ENCODE data around the gene WNT6. TPM values are rescaled to one million over a fixed set of nuclear protein-coding genes. Genes with fewer than 3 reads are reported as not detected.

The WNT6 gene
- total RNA-seq, 1 experiment from 2014 or later = 1.4 TPM

DNA sequence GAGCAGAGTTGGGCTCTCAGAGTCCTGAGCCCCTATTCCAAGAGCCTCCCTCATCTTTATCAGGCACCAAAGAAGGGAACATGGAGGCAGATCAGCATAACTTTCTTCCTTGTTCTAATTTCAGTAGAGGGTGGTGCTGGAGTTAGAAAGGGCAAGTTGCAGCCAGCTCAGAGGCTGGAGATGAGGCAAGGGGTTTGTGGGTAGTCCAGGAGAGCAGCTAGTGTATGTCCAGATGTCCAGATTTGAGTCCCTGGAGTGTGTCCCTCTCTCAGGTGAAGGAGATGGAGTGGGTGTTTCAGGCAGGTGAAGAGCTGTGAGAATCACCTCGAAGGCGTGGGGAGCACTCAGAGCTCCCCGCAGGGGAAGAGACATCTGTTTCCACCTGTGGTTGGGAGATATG, 27.5 kb upstream of the WNT6 start:
- Histone ChIP-seq H3K79me2 (ENCODE audit: insufficient read depth, low read length) (no peaks in the 10 kb centered on the region), H3K4me1 (ENCODE audit: control insufficient read depth in 1 of 2, insufficient read depth in 2 of 2, low read length in 2 of 2) (peaks cover 28 to 40% of the 10 kb centered on the region in 2 experiments), H3K9me2 (ENCODE audit: insufficient read depth) (no peaks in the 10 kb centered on the region), H3K4me2 (ENCODE audit: low read length) (peak overlapping the region; percentile 52), H3K9me3 (ENCODE audit: control insufficient read depth in 1 of 2, insufficient read depth in 1 of 2, low read depth in 1 of 2, low read length in 2 of 2) (no peaks in the 10 kb centered on the region), H3K27ac (ENCODE audit: low read depth, low read length) (no peak overlapping the region), H3K36me3 (ENCODE audit: control insufficient read depth in 1 of 2, insufficient read depth in 2 of 2, low read length in 2 of 2) (no peaks in the 10 kb centered on the region), H2AFZ (ENCODE audit: low read depth, low read length, poor library complexity, severe bottlenecking) (no peak overlapping the region), H3K9ac (ENCODE audit: low read length) (no peak overlapping the region), H3K27me3 (ENCODE audit: insufficient read depth, low read length) (no peaks in the 10 kb centered on the region), H4K20me1 (ENCODE audit: insufficient read depth) (no peaks in the 10 kb centered on the region), H3K4me3 (replicated peaks in 1 of 2; ENCODE audit: low read depth in 1 of 2, low read length in 2 of 2) (peak overlapping the region in 1 of 2 experiments; percentile 5; a peak in 1 of 4 replicates)
- intact Hi-C loops (cut with micrococcal nuclease) = no loop called here
- peak; percentile 7; the same call in 1 of the 2 replicates for ATAC-seq
- RAD21 ChIA-PET (ENCODE audit: low non-redundant PET in 1 of 2, low total read pairs in 2 of 2, uncharacterized antibody in 2 of 2, unreplicated experiment in 2 of 2) = no interaction called here
- DNase-seq (ENCODE audit: low read depth, low spot score) = no peak
- POLR2A ChIA-PET = interaction anchor here (1.3 kb wide), 1 partner anchor 9 kb away, joined by 3 read pairs; no protein-coding TSS in a partner anchor
- CTCF ChIA-PET = no interaction called here
- TF ChIP-seq CEBPB (IDR thresholded peaks at IDR 0.05; ENCODE audit: low read depth) (no peak), RAD21 (IDR thresholded peaks at IDR 0.05; ENCODE audit: low read depth) (no peak), REST (IDR thresholded peaks at IDR 0.05; ENCODE audit: low read depth) (no peak), ZNF274 (IDR thresholded peaks at IDR 0.05; ENCODE audit: low read depth, low read length) (no peak), CBX3 (IDR thresholded peaks at IDR 0.05; ENCODE audit: low read depth) (no peak), ZBTB33 (IDR thresholded peaks at IDR 0.05; ENCODE audit: extremely low read depth, insufficient replicate concordance, low read length) (no peak), MAX (IDR thresholded peaks at IDR 0.05) (no peak), EGR1 (IDR thresholded peaks at IDR 0.05; ENCODE audit: low read depth) (no peak), ELF1 (IDR thresholded peaks at IDR 0.05; ENCODE audit: borderline replicate concordance, low read depth) (no peak), SP1 (IDR thresholded peaks at IDR 0.05; ENCODE audit: low read depth) (no peak), TCF7L2 (IDR thresholded peaks at IDR 0.05; ENCODE audit: borderline replicate concordance, extremely low read depth, insufficient read depth, insufficient read length) (no peak), FOSL1 (IDR thresholded peaks at IDR 0.05; ENCODE audit: low read depth) (no peak), SRF (IDR thresholded peaks at IDR 0.05; ENCODE audit: low read depth) (no peak)
- no TSS peak for BruUV-seq (replicated peaks)

Measured in HCT116 (cell line).